H1 (cell line): ENCODE results near the gene KIAA0513.

Experiments
- CEBPB ChIP-seq: IDR thresholded peaks from 2 replicates; pipeline ENCODE4 v1.6.1; 2012; ENCODE audit warnings: low read depth, low read length
- EP300 ChIP-seq, 2 experiments: IDR thresholded peaks; 1 replicate in 1 of 2; 2 replicates in 1 of 2; pipeline ENCODE4 v1.6.1; 2011 to 2012; ENCODE audit warnings: low read depth in 2 of 2, low read length in 2 of 2, mild to moderate bottlenecking in 2 of 2, borderline replicate concordance in 1 of 2, inconsistent platforms in 1 of 2, moderate library complexity in 1 of 2
- POLR2A ChIP-seq, 2 experiments: IDR thresholded peaks; 1 replicate in 1 of 2; 2 replicates in 1 of 2; pipeline ENCODE4 v1.6.1; 2011; ENCODE audit warnings: low read depth in 2 of 2, low read length in 2 of 2, mild to moderate bottlenecking in 2 of 2; ENCODE audit errors: control extremely low read depth in 1 of 2
- POLR2AphosphoS5 ChIP-seq: IDR thresholded peaks from 2 replicates; pipeline ENCODE4 v1.6.1; 2011; ENCODE audit warnings: low read depth, low read length
- SP1 ChIP-seq: IDR thresholded peaks from 2 replicates; pipeline ENCODE4 v1.6.1; 2011; ENCODE audit warnings: low read depth, low read length
- SUZ12 ChIP-seq: fragments of 200-600 bp; sonication (generic); IDR thresholded peaks from 2 replicates; pipeline ENCODE4 v1.6.1; 2012; ENCODE audit warnings: mild to moderate bottlenecking, inconsistent platforms, low read length, moderate library complexity, mixed read lengths
- TAF1 ChIP-seq: IDR thresholded peaks from 2 replicates; pipeline ENCODE4 v1.6.1; 2011; ENCODE audit warnings: mild to moderate bottlenecking, low read depth, low read length
- TBP ChIP-seq: IDR thresholded peaks from 2 replicates; pipeline ENCODE4 v1.6.1; 2011; ENCODE audit warnings: low read depth, low read length, improper control_type of control experiment
- ZNF274 ChIP-seq: IDR thresholded peaks from 2 replicates; pipeline ENCODE4 v1.7.0; 2012; ENCODE audit warnings: low read length, borderline replicate concordance; ENCODE audit errors: extremely low read depth
- TF ChIP-seq, protein P1 (sequence below), 3 experiments: IDR thresholded peaks; 1 replicate in 2 of 3; 2 replicates in 1 of 3; pipeline versions ENCODE4 v1.5.1 to v1.6.1; 2011; ENCODE audit warnings: low read length in 3 of 3, mild to moderate bottlenecking in 3 of 3, inconsistent platforms in 2 of 3, low read depth in 1 of 3, moderate library complexity in 1 of 3; ENCODE audit not compliant: insufficient read depth in 1 of 3; ENCODE audit errors: control extremely low read depth in 1 of 3
- TF ChIP-seq, protein P2 (sequence below): IDR thresholded peaks from 2 replicates; pipeline ENCODE4 v1.6.1; 2012; ENCODE audit warnings: inconsistent platforms

- TF ChIP-seq TBP: no peak
- no peak for TF ChIP-seq EP300 (IDR thresholded peaks at IDR 0.05; ENCODE audit: borderline replicate concordance in 1 of 2, low read depth in 2 of 2, low read length in 2 of 2)
- no peak for TF ChIP-seq TAF1
- TF ChIP-seq, protein P1, sequence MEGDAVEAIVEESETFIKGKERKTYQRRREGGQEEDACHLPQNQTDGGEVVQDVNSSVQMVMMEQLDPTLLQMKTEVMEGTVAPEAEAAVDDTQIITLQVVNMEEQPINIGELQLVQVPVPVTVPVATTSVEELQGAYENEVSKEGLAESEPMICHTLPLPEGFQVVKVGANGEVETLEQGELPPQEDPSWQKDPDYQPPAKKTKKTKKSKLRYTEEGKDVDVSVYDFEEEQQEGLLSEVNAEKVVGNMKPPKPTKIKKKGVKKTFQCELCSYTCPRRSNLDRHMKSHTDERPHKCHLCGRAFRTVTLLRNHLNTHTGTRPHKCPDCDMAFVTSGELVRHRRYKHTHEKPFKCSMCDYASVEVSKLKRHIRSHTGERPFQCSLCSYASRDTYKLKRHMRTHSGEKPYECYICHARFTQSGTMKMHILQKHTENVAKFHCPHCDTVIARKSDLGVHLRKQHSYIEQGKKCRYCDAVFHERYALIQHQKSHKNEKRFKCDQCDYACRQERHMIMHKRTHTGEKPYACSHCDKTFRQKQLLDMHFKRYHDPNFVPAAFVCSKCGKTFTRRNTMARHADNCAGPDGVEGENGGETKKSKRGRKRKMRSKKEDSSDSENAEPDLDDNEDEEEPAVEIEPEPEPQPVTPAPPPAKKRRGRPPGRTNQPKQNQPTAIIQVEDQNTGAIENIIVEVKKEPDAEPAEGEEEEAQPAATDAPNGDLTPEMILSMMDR (IDR thresholded peaks at IDR 0.05; ENCODE audit: control extremely low read depth in 1 of 3, insufficient read depth in 1 of 3, low read depth in 1 of 3, low read length in 3 of 3): no peak
- no peak for TF ChIP-seq ZNF274
- no peak for TF ChIP-seq CEBPB
- TF ChIP-seq, protein P2, sequence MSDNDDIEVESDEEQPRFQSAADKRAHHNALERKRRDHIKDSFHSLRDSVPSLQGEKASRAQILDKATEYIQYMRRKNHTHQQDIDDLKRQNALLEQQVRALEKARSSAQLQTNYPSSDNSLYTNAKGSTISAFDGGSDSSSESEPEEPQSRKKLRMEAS: no peak
- TF ChIP-seq SUZ12: no peak
- no peak for TF ChIP-seq POLR2AphosphoS5
- no peak for TF ChIP-seq SP1
- TF ChIP-seq POLR2A (IDR thresholded peaks at IDR 0.05; ENCODE audit: control extremely low read depth in 1 of 2, low read depth in 2 of 2, low read length in 2 of 2): no peak
Observed at GRCh38 chr16:85028685-85029407, 1.3 kb downstream of the KIAA0513 start.
